HepG2 (cell line): Measurements from ENCODE around the gene DUOXA1. TPM values are rescaled to one million over a fixed set of nuclear protein-coding genes. Genes with fewer than 3 reads are reported as not detected.
A peak's percentile ranks its signal among the peaks of the same experiment; 100 is the strongest.

Experiments
- ATAC-seq: fragments of 200-7000 bp; cut with Tn5 transposase; 3 replicates; pipeline ENCODE4 v1.9.1; 2020; ENCODE audit warnings: mild to moderate bottlenecking, moderate library complexity
- BruUV-seq: library from RNA; stranded (reverse); fragments of 400-500 nt; replicated peaks from 2 replicates; lab custom pipeline; 2021; lab: Mats Ljungman, UMichigan
- CTCF ChIA-PET: fragments of 300-600 bp; formaldehyde crosslinking; extraction: SDS; loops from one replicate; lab custom pipeline; 2021; ENCODE audit warnings: low total read pairs, inconsistent platforms, low intra/inter-chr PET ratio; lab: Yijun Ruan, JAX
- POLR2A ChIA-PET: fragments of 350-600 bp; sonication (Branson Sonifier 250); formaldehyde crosslinking; loops from one replicate; lab custom pipeline; 2020; ENCODE audit warnings: antibody characterized with exemption, inconsistent platforms; lab: Yijun Ruan, JAX
- DNase-seq: peaks from one replicate; pipeline ENCODE4 v3.0.0-alpha.2; 2015; ENCODE audit warnings: low spot score
- FAIRE-seq: peaks from 3 replicates; lab custom pipeline; 2011; peaks lifted over from hg19 to GRCh38; lab: Jason Lieb, UNC
- H2AFZ ChIP-seq: one replicate; pipeline ENCODE4 v1.6.1; 2011; ENCODE audit warnings: low read length, inconsistent platforms
- H3K27ac ChIP-seq: fragments of 300-600 bp; 3 replicates; pipeline ENCODE4 v1.8.0; 2011; ENCODE audit warnings: mixed run types, mild to moderate bottlenecking, mixed read lengths, low read length, inconsistent platforms; ENCODE audit not compliant: insufficient read depth; ENCODE audit errors: extremely low read length
- H3K27me3 ChIP-seq, 2 experiments: fragments of 200-600 bp in 1 of 2; 2 replicates in 1 of 2; 3 replicates in 1 of 2; pipeline versions ENCODE4 v1.6.0 to v1.8.0; 2011; ENCODE audit warnings: low read length in 2 of 2, mild to moderate bottlenecking in 2 of 2, moderate library complexity in 2 of 2, inconsistent platforms in 1 of 2; ENCODE audit not compliant: insufficient read depth in 2 of 2, control insufficient read depth in 1 of 2
- H3K36me3 ChIP-seq, 2 experiments: fragments of 200-600 bp in 1 of 2; replicated peaks in 1 of 2; 2 replicates in 1 of 2; 3 replicates in 1 of 2; pipeline versions ENCODE4 v1.5.1 to v1.8.0; 2011; ENCODE audit warnings: low read length in 2 of 2, inconsistent platforms in 1 of 2; ENCODE audit not compliant: insufficient read depth in 2 of 2, control insufficient read depth in 1 of 2
- H3K4me1 ChIP-seq: 2 replicates; pipeline ENCODE4 v1.5.1; 2012; ENCODE audit warnings: low read length, inconsistent platforms; ENCODE audit not compliant: insufficient read depth
- H3K4me2 ChIP-seq: 2 replicates; pipeline ENCODE4 v1.6.0; 2011; ENCODE audit warnings: low read depth, low read length, inconsistent platforms
- H3K4me3 ChIP-seq, 3 experiments: fragments of 200-600 bp in 1 of 3; sonication (generic), shearing (Covaris generic) in 1 of 3; replicated peaks in 1 of 3; 2 replicates each; pipeline ENCODE4 v1.5.1; 2011 to 2016; ENCODE audit warnings: low read length in 3 of 3, inconsistent platforms in 2 of 3, low read depth in 2 of 3, mild to moderate bottlenecking in 2 of 3, control low read depth in 1 of 3, mixed read lengths in 1 of 3; ENCODE audit not compliant: insufficient read depth in 1 of 3
- H3K79me2 ChIP-seq: one replicate; pipeline ENCODE4 v1.6.1; 2011; ENCODE audit warnings: low read length, inconsistent platforms; ENCODE audit not compliant: insufficient read depth
- H3K9ac ChIP-seq: 2 replicates; pipeline ENCODE4 v1.6.0; 2011; ENCODE audit warnings: mild to moderate bottlenecking, low read depth, low read length, inconsistent platforms; ENCODE audit not compliant: insufficient read depth
- H3K9me3 ChIP-seq: 2 replicates; pipeline ENCODE4 v1.5.1; 2012; ENCODE audit warnings: mild to moderate bottlenecking, low read length
- H4K20me1 ChIP-seq: 2 replicates; pipeline ENCODE4 v1.6.0; 2011; ENCODE audit warnings: inconsistent platforms, mild to moderate bottlenecking, low read length, moderate library complexity; ENCODE audit not compliant: insufficient read depth
- CBX5 ChIP-seq: sonication (generic); formaldehyde crosslinking; IDR thresholded peaks from 2 replicates; pipeline ENCODE4 v1.4.0; 2020; ENCODE audit warnings: missing genetic modification reagents, borderline replicate concordance
- CC2D1A ChIP-seq: sonication (generic); formaldehyde crosslinking; IDR thresholded peaks from 2 replicates; pipeline ENCODE4 v1.8.1; 2023; ENCODE audit warnings: mild to moderate bottlenecking, missing genetic modification reagents
- RFX3 ChIP-seq: IDR thresholded peaks from 2 replicates; pipeline ENCODE4 v1.6.1; 2016; ENCODE audit warnings: missing biosample characterization, missing genetic modification reagents
- SP4 ChIP-seq: sonication (generic); formaldehyde crosslinking; IDR thresholded peaks from 2 replicates; pipeline ENCODE4 v1.8.1; 2023; ENCODE audit warnings: mild to moderate bottlenecking, missing genetic modification reagents
- ZEB1 ChIP-seq: IDR thresholded peaks from 2 replicates; pipeline ENCODE4 v1.6.1; 2012; ENCODE audit warnings: mild to moderate bottlenecking, low read depth, inconsistent platforms; ENCODE audit not compliant: insufficient replicate concordance
- ZFP82 ChIP-seq: sonication (generic); formaldehyde crosslinking; IDR thresholded peaks from 2 replicates; pipeline ENCODE4 v1.5.1; 2020; ENCODE audit warnings: mild to moderate bottlenecking, missing genetic modification reagents, borderline replicate concordance
- ZNF264 ChIP-seq: sonication (generic); formaldehyde crosslinking; IDR thresholded peaks from 2 replicates; pipeline ENCODE4 v1.4.0; 2020; ENCODE audit warnings: missing genetic modification reagents
- ZNF773 ChIP-seq: sonication (generic); formaldehyde crosslinking; IDR thresholded peaks from 2 replicates; pipeline ENCODE4 v1.4.0; 2020; ENCODE audit warnings: missing genetic modification reagents, borderline replicate concordance
- ZSCAN25 ChIP-seq: sonication (generic); formaldehyde crosslinking; IDR thresholded peaks from 2 replicates; pipeline ENCODE4 v1.8.0; 2022; ENCODE audit warnings: mild to moderate bottlenecking, missing genetic modification reagents
- WGBS: methylation state at CpG from one replicate; pipeline ENCODE4 v1.1.6; 2017; ENCODE audit warnings: low lambda C conversion rate; 5-methylcytosine and 5-hydroxymethylcytosine counted together
- in situ Hi-C: cut with HindIII; loops from 2 replicates; pipeline ENCODE4 v1.10.0; 2017; ENCODE audit warnings: low pct_unique_long_range_greater_than_20kb; ENCODE audit not compliant: extremely low pct_ligation_motif_present
- intact Hi-C: fragments of 100-400 bp; cut with micrococcal nuclease; formaldehyde crosslinking; loops from one replicate; pipeline ENCODE4 v1.10.0; 2022; ENCODE audit not compliant: unreplicated experiment
- polyA plus RNA-seq, 8 experiments: library from polyadenylated mRNA; depleted of rRNA in 3 of 8; stranded (reverse) in 7 of 8; unstranded in 1 of 8; fragments of >200 nt; fragmentation: Illumina TruSeq in 4 of 8; extraction: Trizol in 4 of 8; gene quantifications; 2 replicates each; pipeline versions ENCODE4 v1.2.1 to v1.2.3, GENCODE V29; 2011 to 2016; ENCODE audit warnings: low read depth in 4 of 8, missing spikeins in 1 of 8, mixed read lengths in 1 of 8; ENCODE audit not compliant: insufficient read depth in 1 of 8
- total RNA-seq, 5 experiments: library from RNA; depleted of rRNA; stranded (reverse); fragments of >200 nt; fragmentation: Illumina TruSeq; extraction: Trizol; gene quantifications; 2 replicates each; pipeline ENCODE4 v1.2.3, GENCODE V29; 2016; ENCODE audit warnings: low read depth in 1 of 5
- TF ChIP-seq, protein P1 (sequence below): sonication (generic); formaldehyde crosslinking; IDR thresholded peaks from 2 replicates; pipeline ENCODE4 v1.4.0; 2020; ENCODE audit warnings: missing genetic modification reagents
- TF ChIP-seq, protein P2 (sequence below): IDR thresholded peaks from 2 replicates; pipeline ENCODE4 v1.6.1; 2012; ENCODE audit warnings: inconsistent platforms
- TF ChIP-seq, protein P3 (sequence below): sonication (generic); formaldehyde crosslinking; IDR thresholded peaks from 2 replicates; pipeline ENCODE4 v1.4.0; 2020; ENCODE audit warnings: missing genetic modification reagents
- TF ChIP-seq, protein P4 (sequence below): sonication (generic); formaldehyde crosslinking; IDR thresholded peaks from 2 replicates; pipeline ENCODE4 v1.8.0; 2022; ENCODE audit warnings: missing genetic modification reagents, low read depth, mild to moderate bottlenecking, borderline replicate concordance
- TF ChIP-seq, protein P5 (sequence below): sonication (generic); formaldehyde crosslinking; IDR thresholded peaks from 2 replicates; pipeline ENCODE4 v1.5.0; 2020; ENCODE audit warnings: missing genetic modification reagents, mild to moderate bottlenecking, borderline replicate concordance

DUOXA1 gene
- total and polyA plus RNA-seq, 2 of the 13 experiments (the other 11 are each of a cell fraction or from before 2014, with no cell fraction given) = not detected

DNA sequence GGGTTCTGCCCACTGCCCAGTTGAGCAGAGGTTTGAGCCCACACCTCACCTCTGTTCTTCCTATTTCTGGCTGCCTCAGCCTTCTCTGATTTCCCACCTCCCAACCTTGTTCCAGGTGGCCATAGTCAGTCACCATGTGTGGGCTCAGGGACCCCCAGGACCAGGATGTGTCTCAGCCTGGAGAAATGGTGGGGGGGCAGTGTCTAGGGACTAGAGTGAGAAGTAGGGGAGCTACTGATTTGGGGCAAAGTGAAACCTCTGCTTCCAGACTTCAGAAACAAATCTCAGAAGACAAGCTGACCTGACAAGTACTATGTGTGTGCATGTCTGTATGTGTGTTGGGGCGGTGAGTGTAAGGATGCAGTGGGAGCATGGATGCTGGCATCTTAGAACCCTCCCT lies 35.2 kb upstream of the DUOXA1 start (continued):
- TF ChIP-seq, protein P1, sequence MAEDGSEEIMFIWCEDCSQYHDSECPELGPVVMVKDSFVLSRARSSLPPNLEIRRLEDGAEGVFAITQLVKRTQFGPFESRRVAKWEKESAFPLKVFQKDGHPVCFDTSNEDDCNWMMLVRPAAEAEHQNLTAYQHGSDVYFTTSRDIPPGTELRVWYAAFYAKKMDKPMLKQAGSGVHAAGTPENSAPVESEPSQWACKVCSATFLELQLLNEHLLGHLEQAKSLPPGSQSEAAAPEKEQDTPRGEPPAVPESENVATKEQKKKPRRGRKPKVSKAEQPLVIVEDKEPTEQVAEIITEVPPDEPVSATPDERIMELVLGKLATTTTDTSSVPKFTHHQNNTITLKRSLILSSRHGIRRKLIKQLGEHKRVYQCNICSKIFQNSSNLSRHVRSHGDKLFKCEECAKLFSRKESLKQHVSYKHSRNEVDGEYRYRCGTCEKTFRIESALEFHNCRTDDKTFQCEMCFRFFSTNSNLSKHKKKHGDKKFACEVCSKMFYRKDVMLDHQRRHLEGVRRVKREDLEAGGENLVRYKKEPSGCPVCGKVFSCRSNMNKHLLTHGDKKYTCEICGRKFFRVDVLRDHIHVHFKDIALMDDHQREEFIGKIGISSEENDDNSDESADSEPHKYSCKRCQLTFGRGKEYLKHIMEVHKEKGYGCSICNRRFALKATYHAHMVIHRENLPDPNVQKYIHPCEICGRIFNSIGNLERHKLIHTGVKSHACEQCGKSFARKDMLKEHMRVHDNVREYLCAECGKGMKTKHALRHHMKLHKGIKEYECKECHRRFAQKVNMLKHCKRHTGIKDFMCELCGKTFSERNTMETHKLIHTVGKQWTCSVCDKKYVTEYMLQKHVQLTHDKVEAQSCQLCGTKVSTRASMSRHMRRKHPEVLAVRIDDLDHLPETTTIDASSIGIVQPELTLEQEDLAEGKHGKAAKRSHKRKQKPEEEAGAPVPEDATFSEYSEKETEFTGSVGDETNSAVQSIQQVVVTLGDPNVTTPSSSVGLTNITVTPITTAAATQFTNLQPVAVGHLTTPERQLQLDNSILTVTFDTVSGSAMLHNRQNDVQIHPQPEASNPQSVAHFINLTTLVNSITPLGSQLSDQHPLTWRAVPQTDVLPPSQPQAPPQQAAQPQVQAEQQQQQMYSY (CRISPR knock-in tag) = no peak
- TF ChIP-seq, all 625 proteins: peak for 3

DNA sequence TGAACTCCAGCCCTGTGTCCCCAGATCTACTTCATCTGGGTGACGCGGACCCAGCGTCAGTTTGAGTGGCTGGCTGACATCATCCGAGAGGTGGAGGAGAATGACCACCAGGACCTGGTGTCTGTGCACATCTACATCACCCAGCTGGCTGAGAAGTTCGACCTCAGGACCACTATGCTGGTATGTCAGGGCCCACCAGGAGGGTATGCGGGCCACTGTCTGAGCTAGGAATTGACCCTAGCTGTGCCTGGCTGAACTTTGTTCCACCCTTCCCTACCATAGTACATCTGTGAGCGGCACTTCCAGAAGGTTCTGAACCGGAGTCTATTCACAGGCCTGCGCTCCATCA lies 33.8 kb upstream of the DUOXA1 start:
- no peak overlapping the region for H2AFZ ChIP-seq
- no peaks in the 10 kb centered on the region for H3K36me3 ChIP-seq
- H3K27me3 ChIP-seq = no peaks in the 10 kb centered on the region
- H3K79me2 ChIP-seq = no peaks in the 10 kb centered on the region
- no peak for DNase-seq
- H3K4me2 ChIP-seq = peak overlapping the region; percentile 38; the same call in 1 of the 2 replicates
- POLR2A ChIA-PET = interaction anchor here (0.9 to 1.9 kb wide), 7 partner anchors 24 to 239 kb away, joined by 3 to 12 read pairs (median 5); partner anchors contain the start of gene SHF
- H3K27ac ChIP-seq = no peak overlapping the region
- no peaks in the 10 kb centered on the region for H3K9me3 ChIP-seq
- H4K20me1 ChIP-seq = no peaks in the 10 kb centered on the region
- no peak overlapping the region; a peak in 1 of 6 replicates for H3K4me3 ChIP-seq
- ATAC-seq = peak; percentile 7
- no peak for FAIRE-seq
- intact Hi-C loops (loop anchor here (2.0 to 5.0 kb wide), 3 partner anchors 37 to 294 kb away; a partner anchor contains a TSS), in situ Hi-C loops (loop anchor here (5.0 kb wide), 2 partner anchors 99 to 239 kb away; a partner anchor contains a TSS)
- no TSS peak for BruUV-seq
- peaks cover 41% of the 10 kb centered on the region for H3K4me1 ChIP-seq
- H3K9ac ChIP-seq = no peak overlapping the region
- 34% methylated on average over 7 of the region's 9 CpGs for WGBS
- CTCF ChIA-PET = interaction anchor here (0.7 to 2.3 kb wide), 5 partner anchors 41 to 294 kb away, joined by 3 to 16 read pairs (median 4); no protein-coding TSS in a partner anchor
- TF ChIP-seq ZSCAN25 (CRISPR knock-in tag) (peak; percentile 30; the same call in 1 of the 2 replicates), ZNF264 (CRISPR knock-in tag) (no peak), ZNF773 (CRISPR knock-in tag) (no peak), RFX3 (CRISPR knock-in tag) (no peak), ZFP82 (no peak), SP4 (CRISPR knock-in tag) (peak; percentile 9; the same call in 1 of the 2 replicates), CC2D1A (CRISPR knock-in tag) (no peak), CBX5 (0 out of 2 replicates have a peak, but pooled peaks have one; percentile 11), ZEB1 (no peak)
- TF ChIP-seq, protein P2, sequence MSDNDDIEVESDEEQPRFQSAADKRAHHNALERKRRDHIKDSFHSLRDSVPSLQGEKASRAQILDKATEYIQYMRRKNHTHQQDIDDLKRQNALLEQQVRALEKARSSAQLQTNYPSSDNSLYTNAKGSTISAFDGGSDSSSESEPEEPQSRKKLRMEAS = no peak
- TF ChIP-seq, protein P3, sequence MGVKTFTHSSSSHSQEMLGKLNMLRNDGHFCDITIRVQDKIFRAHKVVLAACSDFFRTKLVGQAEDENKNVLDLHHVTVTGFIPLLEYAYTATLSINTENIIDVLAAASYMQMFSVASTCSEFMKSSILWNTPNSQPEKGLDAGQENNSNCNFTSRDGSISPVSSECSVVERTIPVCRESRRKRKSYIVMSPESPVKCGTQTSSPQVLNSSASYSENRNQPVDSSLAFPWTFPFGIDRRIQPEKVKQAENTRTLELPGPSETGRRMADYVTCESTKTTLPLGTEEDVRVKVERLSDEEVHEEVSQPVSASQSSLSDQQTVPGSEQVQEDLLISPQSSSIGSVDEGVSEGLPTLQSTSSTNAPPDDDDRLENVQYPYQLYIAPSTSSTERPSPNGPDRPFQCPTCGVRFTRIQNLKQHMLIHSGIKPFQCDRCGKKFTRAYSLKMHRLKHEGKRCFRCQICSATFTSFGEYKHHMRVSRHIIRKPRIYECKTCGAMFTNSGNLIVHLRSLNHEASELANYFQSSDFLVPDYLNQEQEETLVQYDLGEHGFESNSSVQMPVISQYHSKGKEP (CRISPR knock-in tag) = no peak
- TF ChIP-seq, protein P4, sequence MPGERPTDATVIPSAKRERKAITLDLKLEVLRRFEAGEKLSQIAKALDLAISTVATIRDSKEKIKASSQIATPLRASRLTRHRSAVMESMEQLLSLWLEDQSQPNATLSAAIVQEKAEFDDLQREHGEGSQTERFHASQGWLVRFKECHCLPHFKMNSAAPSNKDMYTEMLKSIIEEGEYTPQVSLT (CRISPR knock-in tag) = no peak
- TF ChIP-seq, protein P5, sequence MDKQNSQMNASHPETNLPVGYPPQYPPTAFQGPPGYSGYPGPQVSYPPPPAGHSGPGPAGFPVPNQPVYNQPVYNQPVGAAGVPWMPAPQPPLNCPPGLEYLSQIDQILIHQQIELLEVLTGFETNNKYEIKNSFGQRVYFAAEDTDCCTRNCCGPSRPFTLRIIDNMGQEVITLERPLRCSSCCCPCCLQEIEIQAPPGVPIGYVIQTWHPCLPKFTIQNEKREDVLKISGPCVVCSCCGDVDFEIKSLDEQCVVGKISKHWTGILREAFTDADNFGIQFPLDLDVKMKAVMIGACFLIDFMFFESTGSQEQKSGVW (CRISPR knock-in tag) = no peak
